Left kidney (tissue), 2 donors: ENCODE data around the gene SSBP3. TPM values are rescaled to one million over a fixed set of nuclear protein-coding genes. Genes with fewer than 3 reads are reported as not detected.
A peak's percentile ranks its signal among the peaks of the same experiment; 100 is the strongest.

Experiments
- DNase-seq: peaks from one replicate; pipeline ENCODE4 v3.0.0-alpha.2; 2013
- polyA plus RNA-seq: library from polyadenylated mRNA; unstranded; fragments of 120-200 nt; gene quantifications from one replicate; pipeline ENCODE4 v1.2.1, GENCODE V29; 2013; ENCODE audit not compliant: insufficient read length

Gene SSBP3
- polyA plus RNA-seq, 1 donor: 118 TPM

- DNase-seq: no peak
Observed at GRCh38 chr1:54284781-54285529, 121.2 kb downstream of the SSBP3 start.

- no peak for DNase-seq
Observed at GRCh38 chr1:54283635-54284385, 122.4 kb downstream of the SSBP3 start.

GRCh38 chr1:54282101-54282847, 123.9 kb downstream of the SSBP3 start:
- DNase-seq: no peak

GRCh38 chr1:54280651-54281050, 125.5 kb downstream of the SSBP3 start:
- DNase-seq: no peak

GRCh38 chr1:54279457-54279856, 126.7 kb downstream of the SSBP3 start:
- no peak for DNase-seq

GRCh38 chr1:54278941-54279422, 127.2 kb downstream of the SSBP3 start:
- no peak for DNase-seq

- DNase-seq: no peak
Observed at GRCh38 chr1:54277451-54278341, 128.5 kb downstream of the SSBP3 start.

- no peak for DNase-seq
Observed at GRCh38 chr1:54276617-54277450, 129.4 kb downstream of the SSBP3 start.

- no peak for DNase-seq
Observed at GRCh38 chr1:54275349-54275748, 130.8 kb downstream of the SSBP3 start.

- no peak for DNase-seq
Observed at GRCh38 chr1:54274881-54275280, 131.3 kb downstream of the SSBP3 start.

GRCh38 chr1:54274448-54274847, 131.7 kb downstream of the SSBP3 start:
- DNase-seq: no peak

GRCh38 chr1:54273795-54274163, 132.4 kb downstream of the SSBP3 start:
- no peak for DNase-seq

GRCh38 chr1:54273092-54273794, 133.0 kb downstream of the SSBP3 start:
- peak; percentile 97 for DNase-seq

- DNase-seq: no peak
Observed at GRCh38 chr1:54272772-54273091, 133.5 kb downstream of the SSBP3 start.

GRCh38 chr1:54272134-54272533, 134.1 kb downstream of the SSBP3 start:
- no peak for DNase-seq

- DNase-seq: no peak
Observed at GRCh38 chr1:54271341-54271740, 134.9 kb downstream of the SSBP3 start.

GRCh38 chr1:54270543-54270942, 135.7 kb downstream of the SSBP3 start:
- DNase-seq: no peak

- DNase-seq: no peak
Observed at GRCh38 chr1:54268762-54269297, 137.4 kb downstream of the SSBP3 start.

GRCh38 chr1:54267815-54268761, 138.1 kb downstream of the SSBP3 start:
- no peak for DNase-seq
